ENCODE data around the gene CCNH. TPM values are rescaled to one million over a fixed set of nuclear protein-coding genes. Genes with fewer than 3 reads are reported as not detected.

The CCNH gene
- total RNA-seq, 1 donor: 80.3 TPM

- H2AFZ ChIP-seq (ENCODE audit: low read length): no peak overlapping the region
- no peaks in the 10 kb centered on the region for H3K79me2 ChIP-seq (ENCODE audit: insufficient read depth, low read length)
- H4K20me1 ChIP-seq (ENCODE audit: insufficient read depth, low read length): no peaks in the 10 kb centered on the region
- no peaks in the 10 kb centered on the region for H3K4me1 ChIP-seq (ENCODE audit: insufficient read depth, low read length)
- no peaks in the 10 kb centered on the region for H3K9me3 ChIP-seq (ENCODE audit: low read depth, low read length)
- no peak for DNase-seq (ENCODE audit: insufficient read length, low spot score, missing footprints)
- no peak overlapping the region for H3K4me2 ChIP-seq (ENCODE audit: insufficient read depth, low read length)
- no peak overlapping the region for H3K27ac ChIP-seq (ENCODE audit: low read depth, low read length)
- no peak overlapping the region for H3K4me3 ChIP-seq (ENCODE audit: insufficient read depth, low read length)
- no peaks in the 10 kb centered on the region for H3K36me3 ChIP-seq (ENCODE audit: insufficient read depth, low read length)
- TF ChIP-seq CTCF (IDR thresholded peaks at IDR 0.05; ENCODE audit: extremely low read depth, low read depth, low read length): no peak
- H3K27me3 ChIP-seq (ENCODE audit: insufficient read depth, low read length): no peaks in the 10 kb centered on the region
These were observed 29.7 kb upstream of the CCNH start for GRCh38 chr5:87442419-87442818.

GRCh38 chr5:87438231-87438630, 25.5 kb upstream of the CCNH start:
- no peaks in the 10 kb centered on the region for H3K36me3 ChIP-seq (ENCODE audit: insufficient read depth, low read length)
- no peak overlapping the region for H3K27ac ChIP-seq (ENCODE audit: low read depth, low read length)
- H3K4me3 ChIP-seq (ENCODE audit: insufficient read depth, low read length): no peak overlapping the region
- H3K79me2 ChIP-seq (ENCODE audit: insufficient read depth, low read length): no peaks in the 10 kb centered on the region
- no peak for DNase-seq (ENCODE audit: insufficient read length, low spot score, missing footprints)
- no peaks in the 10 kb centered on the region for H3K4me1 ChIP-seq (ENCODE audit: insufficient read depth, low read length)
- TF ChIP-seq CTCF (IDR thresholded peaks at IDR 0.05; ENCODE audit: extremely low read depth, low read depth, low read length): no peak
- no peak overlapping the region for H2AFZ ChIP-seq (ENCODE audit: low read length)
- no peak overlapping the region for H3K4me2 ChIP-seq (ENCODE audit: insufficient read depth, low read length)
- H4K20me1 ChIP-seq (ENCODE audit: insufficient read depth, low read length): no peaks in the 10 kb centered on the region
- no peaks in the 10 kb centered on the region for H3K27me3 ChIP-seq (ENCODE audit: insufficient read depth, low read length)
- H3K9me3 ChIP-seq (ENCODE audit: low read depth, low read length): no peaks in the 10 kb centered on the region

DNA sequence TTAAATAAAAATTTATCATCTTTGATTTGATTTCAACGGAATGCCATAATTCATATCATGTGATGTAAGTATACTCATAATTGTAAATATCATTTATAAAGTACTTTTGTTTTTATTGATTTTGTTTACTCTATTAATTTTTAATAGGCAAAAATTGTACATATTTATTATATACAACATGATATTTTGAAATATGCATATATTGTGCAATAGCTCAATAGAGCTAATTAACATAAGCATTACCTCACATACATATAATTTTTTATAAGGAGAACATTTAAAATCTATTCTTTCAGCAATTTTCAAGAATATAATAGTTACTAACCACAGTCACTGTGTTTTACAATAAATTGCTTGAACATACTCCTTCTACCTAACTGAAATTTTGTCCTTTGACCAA, 25.0 kb upstream of the CCNH start:
- Histone ChIP-seq H3K4me3 (ENCODE audit: insufficient read depth, low read length) (no peak overlapping the region), H3K9me3 (ENCODE audit: low read depth, low read length) (no peaks in the 10 kb centered on the region), H3K27ac (ENCODE audit: low read depth, low read length) (no peak overlapping the region), H3K79me2 (ENCODE audit: insufficient read depth, low read length) (no peaks in the 10 kb centered on the region), H2AFZ (ENCODE audit: low read length) (no peak overlapping the region), H3K36me3 (ENCODE audit: insufficient read depth, low read length) (no peaks in the 10 kb centered on the region), H3K4me1 (ENCODE audit: insufficient read depth, low read length) (no peaks in the 10 kb centered on the region), H4K20me1 (ENCODE audit: insufficient read depth, low read length) (no peaks in the 10 kb centered on the region), H3K4me2 (ENCODE audit: insufficient read depth, low read length) (no peak overlapping the region), H3K27me3 (ENCODE audit: insufficient read depth, low read length) (no peaks in the 10 kb centered on the region)
- TF ChIP-seq CTCF (IDR thresholded peaks at IDR 0.05; ENCODE audit: extremely low read depth, low read depth, low read length): no peak
- DNase-seq (ENCODE audit: insufficient read length, low spot score, missing footprints): no peak

GRCh38 chr5:87435144-87435694, 22.5 kb upstream of the CCNH start:
- no peaks in the 10 kb centered on the region for H4K20me1 ChIP-seq (ENCODE audit: insufficient read depth, low read length)
- no peaks in the 10 kb centered on the region for H3K4me1 ChIP-seq (ENCODE audit: insufficient read depth, low read length)
- H3K36me3 ChIP-seq (ENCODE audit: insufficient read depth, low read length): no peaks in the 10 kb centered on the region
- no peaks in the 10 kb centered on the region for H3K9me3 ChIP-seq (ENCODE audit: low read depth, low read length)
- H3K79me2 ChIP-seq (ENCODE audit: insufficient read depth, low read length): no peaks in the 10 kb centered on the region
- H3K27ac ChIP-seq (ENCODE audit: low read depth, low read length): no peak overlapping the region
- H3K4me2 ChIP-seq (ENCODE audit: insufficient read depth, low read length): no peak overlapping the region
- no peak for TF ChIP-seq CTCF (IDR thresholded peaks at IDR 0.05; ENCODE audit: extremely low read depth, low read depth, low read length)
- no peak for DNase-seq (ENCODE audit: insufficient read length, low spot score, missing footprints)
- H3K4me3 ChIP-seq (ENCODE audit: insufficient read depth, low read length): no peak overlapping the region
- H3K27me3 ChIP-seq (ENCODE audit: insufficient read depth, low read length): no peaks in the 10 kb centered on the region
- H2AFZ ChIP-seq (ENCODE audit: low read length): no peak overlapping the region
